ENCODE data around the gene HS3ST5. TPM values are rescaled to one million over a fixed set of nuclear protein-coding genes. Genes with fewer than 3 reads are reported as not detected.

Gene HS3ST5
- total RNA-seq, 1 experiment from 2014 or later: 14.4 TPM

DNA sequence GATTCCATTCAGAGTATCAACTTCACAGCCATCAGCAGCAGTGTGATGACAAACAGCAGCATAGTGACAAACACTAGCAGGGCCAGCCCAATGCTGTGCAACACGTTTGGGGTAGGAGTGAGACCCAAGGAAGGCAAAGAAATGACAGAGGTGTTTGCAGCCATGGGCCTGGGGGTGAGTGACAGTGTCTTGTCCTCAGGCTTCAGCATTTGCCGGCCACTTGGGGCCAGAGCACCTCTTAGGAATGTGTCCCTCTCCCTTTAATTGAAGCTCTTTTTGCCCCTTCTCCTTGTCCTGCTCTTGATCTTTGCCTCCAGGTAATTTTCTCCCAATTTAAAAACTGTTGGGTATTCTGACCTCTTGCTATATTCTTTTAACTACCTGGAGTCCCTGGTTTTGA, 84.4 kb downstream of the HS3ST5 start:
- no peaks in the 10 kb centered on the region for H4K20me1 ChIP-seq (ENCODE audit: control insufficient read depth, insufficient read depth, insufficient read length)
- peaks cover under 1% of the 10 kb centered on the region; the same call in 1 of the 2 replicates for H3K4me1 ChIP-seq (ENCODE audit: insufficient read depth, low read length)
- H3K36me3 Mint-ChIP-seq (ENCODE audit: insufficient read depth in 1 of 3, low read depth in 3 of 3): peaks cover 29 to 57% (median 43%) of the 10 kb centered on the region in 3 experiments
- H2BK12ac ChIP-seq (ENCODE audit: insufficient read length, low read depth, low read length): no peak overlapping the region
- H3K79me1 ChIP-seq (ENCODE audit: insufficient read depth, low read depth, low read length, poor library complexity, severe bottlenecking): no peaks in the 10 kb centered on the region
- peak overlapping the region; percentile 12 to 65 (median 33); a peak in 5 of 7 replicates for H3K27ac Mint-ChIP-seq
- no peak overlapping the region for H3K4ac ChIP-seq (ENCODE audit: low read depth, low read length)
- H2BK20ac ChIP-seq (ENCODE audit: low read depth, low read length, poor library complexity, severe bottlenecking): no peak overlapping the region
- H3K4me1 Mint-ChIP-seq: peaks cover 8 to 9% of the 10 kb centered on the region in 2 experiments
- no peak overlapping the region for H4K5ac ChIP-seq (ENCODE audit: insufficient read length, low read depth, low read length)
- H3K56ac ChIP-seq (ENCODE audit: insufficient read length, low read depth, low read length): no peak overlapping the region
- no peak overlapping the region for H4K91ac ChIP-seq (ENCODE audit: insufficient read length, low read depth, low read length)
- H3K4me3 Mint-ChIP-seq: no peak overlapping the region
- H3K9me3 Mint-ChIP-seq: peaks cover 28 to 29% of the 10 kb centered on the region in 2 experiments
- H2AFZ ChIP-seq (ENCODE audit: low read length): no peak overlapping the region
- WGBS (ENCODE audit: extremely low coverage, insufficient read length, low lambda C conversion rate): no CpG with 5 or more reads among the region's 2 CpGs
- H3K4me2 ChIP-seq (ENCODE audit: insufficient read depth, insufficient read length, low read length): no peak overlapping the region
- H3K23me2 ChIP-seq (ENCODE audit: insufficient read length, low read depth, low read length, poor library complexity, severe bottlenecking): no peaks in the 10 kb centered on the region
- H3K9me3 ChIP-seq (ENCODE audit: control insufficient read depth, low read depth, low read length): peaks cover 8% of the 10 kb centered on the region
- H2AK5ac ChIP-seq (ENCODE audit: insufficient read length, low read length): no peak overlapping the region
- no peak overlapping the region for H2BK15ac ChIP-seq (ENCODE audit: low read depth, low read length)
- no peak for TF ChIP-seq CTCF (conservative IDR thresholded peaks at IDR 0.05)
- no peaks in the 10 kb centered on the region for H3K27me3 ChIP-seq (ENCODE audit: insufficient read depth, low read length)
- no peak overlapping the region for H3T11ph ChIP-seq (ENCODE audit: low read length)
- H3K23ac ChIP-seq (ENCODE audit: insufficient read length, low read depth, low read length): no peak overlapping the region
- H3K79me2 ChIP-seq (ENCODE audit: insufficient read depth, low read length): no peaks in the 10 kb centered on the region
- H3K18ac ChIP-seq (ENCODE audit: insufficient read length, low read depth, low read length): no peak overlapping the region
- H2BK5ac ChIP-seq (ENCODE audit: insufficient read length, low read length): no peak overlapping the region
- no peak overlapping the region for H3K27ac ChIP-seq (ENCODE audit: insufficient read length, low read depth, low read length)
- no peak overlapping the region for H3K14ac ChIP-seq (ENCODE audit: insufficient read depth, low read length)
- no peak overlapping the region for H4K8ac ChIP-seq (replicated peaks; ENCODE audit: insufficient read length, low read depth, low read length)
- no peak overlapping the region for H2BK120ac ChIP-seq (ENCODE audit: low read depth, low read length, poor library complexity, severe bottlenecking)
- no peak for DNase-seq
- H3K9ac ChIP-seq (ENCODE audit: extremely low read depth, insufficient read length, low read length): no peak overlapping the region
- no peaks in the 10 kb centered on the region; the same call in 1 of the 2 replicates for H3K27me3 Mint-ChIP-seq (ENCODE audit: low read depth)
